MM.1S (cell line): ENCODE measurements around the gene APPL1.

ENCODE experiments used
- DNase-seq: peaks from one replicate; pipeline ENCODE4 v3.0.0-alpha.2; 2015
- H2AFZ ChIP-seq: fragments of 300-600 bp; sonication (generic); 2 replicates; pipeline ENCODE4 v1.6.0; 2016; ENCODE audit warnings: antibody characterized with exemption, low read length
- H3F3A ChIP-seq: fragments of 300-600 bp; sonication (generic); 2 replicates; pipeline ENCODE4 v1.6.1; 2016; ENCODE audit warnings: mild to moderate bottlenecking, antibody characterized with exemption, low read length, moderate library complexity, mixed read lengths; ENCODE audit not compliant: insufficient read depth
- H3K27ac ChIP-seq: fragments of 300-600 bp; sonication (generic); 2 replicates; pipeline ENCODE4 v1.5.1; 2016; ENCODE audit warnings: mild to moderate bottlenecking, low read length
- H3K27me3 ChIP-seq: fragments of 300-600 bp; sonication (generic); replicated peaks from 2 replicates; pipeline ENCODE4 v1.6.0; 2016; ENCODE audit warnings: low read length; ENCODE audit not compliant: insufficient read depth
- H3K36me3 ChIP-seq: fragments of 300-600 bp; sonication (generic); replicated peaks from 2 replicates; pipeline ENCODE4 v1.6.1; 2016; ENCODE audit warnings: mild to moderate bottlenecking, low read length, mixed read lengths; ENCODE audit not compliant: insufficient read depth
- H3K4me1 ChIP-seq: fragments of 300-600 bp; sonication (generic); 2 replicates; pipeline ENCODE4 v1.6.1; 2016; ENCODE audit warnings: low read length, mixed read lengths
- H3K4me2 ChIP-seq: fragments of 300-600 bp; sonication (generic); 2 replicates; pipeline ENCODE4 v1.6.0; 2016; ENCODE audit warnings: low read depth, low read length
- H3K4me3 ChIP-seq: fragments of 300-600 bp; sonication (generic); 2 replicates; pipeline ENCODE4 v1.5.1; 2016; ENCODE audit warnings: low read length, mixed read lengths
- H3K79me2 ChIP-seq: fragments of 300-600 bp; sonication (generic); 2 replicates; pipeline ENCODE4 v1.6.1; 2016; ENCODE audit warnings: mixed run types, low read length, mixed read lengths
- H3K9ac ChIP-seq: fragments of 300-600 bp; sonication (generic); 2 replicates; pipeline ENCODE4 v1.6.1; 2016; ENCODE audit warnings: low read length, mixed read lengths
- H3K9me2 ChIP-seq: fragments of 300-600 bp; sonication (generic); replicated peaks from 2 replicates; pipeline ENCODE4 v1.6.1; 2016; ENCODE audit warnings: mild to moderate bottlenecking, low read length, mixed read lengths; ENCODE audit not compliant: insufficient read depth
- H3K9me3 ChIP-seq: fragments of 300-600 bp; sonication (generic); replicated peaks from 2 replicates; pipeline ENCODE4 v1.6.1; 2016; ENCODE audit warnings: mild to moderate bottlenecking, low read length, mixed read lengths; ENCODE audit not compliant: insufficient read depth
- H4K20me1 ChIP-seq: fragments of 300-600 bp; sonication (generic); 2 replicates; pipeline ENCODE4 v1.6.1; 2016; ENCODE audit warnings: mild to moderate bottlenecking, low read length, moderate library complexity, mixed read lengths; ENCODE audit not compliant: insufficient read depth
- CTCF ChIP-seq: fragments of 300-600 bp; sonication (generic); IDR thresholded peaks from 2 replicates; pipeline ENCODE4 v1.5.1; 2016; ENCODE audit warnings: antibody characterized with exemption, low read length, mixed read lengths
- EZH2 ChIP-seq: fragments of 300-600 bp; sonication (generic); optimal IDR thresholded peaks from 2 replicates; pipeline ENCODE3; 2017; ENCODE audit warnings: low read depth, mild to moderate bottlenecking, antibody characterized with exemption, low read length, mixed read lengths
- EZH2phosphoT487 ChIP-seq: fragments of 300-600 bp; sonication (generic); IDR thresholded peaks from 2 replicates; pipeline ENCODE4 v1.6.1; 2018; ENCODE audit warnings: antibody characterized with exemption, low read length

The APPL1 gene

GRCh38 chr3:57192028-57192427, 35.5 kb upstream of the APPL1 start:
- Histone ChIP-seq H3K4me3 (no peak overlapping the region), H3K9me3 (no peaks in the 10 kb centered on the region), H2AFZ (no peak overlapping the region), H3K27me3 (no peaks in the 10 kb centered on the region), H3K36me3 (no peaks in the 10 kb centered on the region), H3K79me2 (no peaks in the 10 kb centered on the region), H3F3A (no peaks in the 10 kb centered on the region), H3K4me2 (no peak overlapping the region), H4K20me1 (no peaks in the 10 kb centered on the region), H3K4me1 (no peaks in the 10 kb centered on the region), H3K27ac (no peak overlapping the region), H3K9ac (no peak overlapping the region), H3K9me2 (no peaks in the 10 kb centered on the region)
- no peak for DNase-seq
- no peak for TF ChIP-seq EZH2phosphoT487
- no peak for TF ChIP-seq CTCF
- no peak for TF ChIP-seq EZH2

- DNase-seq = no peak
- Histone ChIP-seq H3F3A (no peaks in the 10 kb centered on the region), H3K9me2 (no peaks in the 10 kb centered on the region), H3K36me3 (no peaks in the 10 kb centered on the region), H3K9me3 (no peaks in the 10 kb centered on the region), H4K20me1 (no peaks in the 10 kb centered on the region), H2AFZ (no peak overlapping the region), H3K27ac (no peak overlapping the region), H3K9ac (no peak overlapping the region), H3K4me2 (no peak overlapping the region), H3K79me2 (no peaks in the 10 kb centered on the region), H3K27me3 (no peaks in the 10 kb centered on the region), H3K4me1 (no peaks in the 10 kb centered on the region), H3K4me3 (no peak overlapping the region)
- TF ChIP-seq EZH2phosphoT487 (no peak), CTCF (no peak), EZH2 (no peak)
Measured at GRCh38 chr3:57194641-57195040, 32.9 kb upstream of the APPL1 start.

GRCh38 chr3:57199895-57200297, 27.6 kb upstream of the APPL1 start, which contains the start of gene HESX1:
HESX1 (minus strand) TSS chr3:57199978; CDS start chr3:57199918, 60 bp downstream.
- Histone ChIP-seq H3K4me2 (no peak within 1 kb of the TSS), H3F3A (no peaks in the 10 kb centered on the region), H3K4me1 (no peaks in the 10 kb centered on the region), H3K9me3 (no peaks in the 10 kb centered on the region), H3K9me2 (no peaks in the 10 kb centered on the region), H3K27ac (no peak within 1 kb of the TSS), H4K20me1 (no peaks in the 10 kb centered on the region), H3K4me3 (no peak within 1 kb of the TSS), H3K79me2 (no peaks in the 10 kb centered on the region), H3K27me3 (no peaks in the 10 kb centered on the region), H3K36me3 (no peaks in the 10 kb centered on the region), H2AFZ (no peak within 1 kb of the TSS), H3K9ac (no peak within 1 kb of the TSS)
- TF ChIP-seq EZH2phosphoT487 = no peak
- no peak for TF ChIP-seq EZH2
- DNase-seq = no peak

GRCh38 chr3:57206423-57206822, 21.1 kb upstream of the APPL1 start:
- Histone ChIP-seq H3K27ac (no peak overlapping the region), H3K79me2 (no peaks in the 10 kb centered on the region), H2AFZ (peak overlapping the region; percentile 38; the same call in 1 of the 2 replicates), H3K9me3 (no peaks in the 10 kb centered on the region), H3F3A (no peaks in the 10 kb centered on the region), H3K27me3 (no peaks in the 10 kb centered on the region), H3K36me3 (no peaks in the 10 kb centered on the region), H3K4me3 (no peak overlapping the region), H4K20me1 (no peaks in the 10 kb centered on the region), H3K4me2 (peak overlapping the region; percentile 10; the same call in 1 of the 2 replicates), H3K9me2 (no peaks in the 10 kb centered on the region), H3K9ac (no peak overlapping the region), H3K4me1 (peaks cover 7% of the 10 kb centered on the region)
- DNase-seq = peak; percentile 31
- TF ChIP-seq CTCF = no peak
- no peak for TF ChIP-seq EZH2
- no peak for TF ChIP-seq EZH2phosphoT487
